Lower leg skin (tissue), 3 donors: ENCODE measurements around the gene HK1.

Source experiments
- POLR2A ChIP-seq, 2 donors: fragments of 450-650 bp; IDR thresholded peaks; one replicate each; pipeline ENCODE4 v1.6.1; 2016 to 2017; ENCODE audit warnings: antibody characterized with exemption in 2 of 2, mild to moderate bottlenecking in 1 of 2, moderate library complexity in 1 of 2
- TF ChIP-seq, protein P1 (sequence below), 3 donors: fragments of 450-650 bp; IDR thresholded peaks; one replicate each; pipeline ENCODE4 v1.5.1; 2016; ENCODE audit warnings: antibody characterized with exemption in 3 of 3, mild to moderate bottlenecking in 3 of 3, moderate library complexity in 2 of 3

DNA sequence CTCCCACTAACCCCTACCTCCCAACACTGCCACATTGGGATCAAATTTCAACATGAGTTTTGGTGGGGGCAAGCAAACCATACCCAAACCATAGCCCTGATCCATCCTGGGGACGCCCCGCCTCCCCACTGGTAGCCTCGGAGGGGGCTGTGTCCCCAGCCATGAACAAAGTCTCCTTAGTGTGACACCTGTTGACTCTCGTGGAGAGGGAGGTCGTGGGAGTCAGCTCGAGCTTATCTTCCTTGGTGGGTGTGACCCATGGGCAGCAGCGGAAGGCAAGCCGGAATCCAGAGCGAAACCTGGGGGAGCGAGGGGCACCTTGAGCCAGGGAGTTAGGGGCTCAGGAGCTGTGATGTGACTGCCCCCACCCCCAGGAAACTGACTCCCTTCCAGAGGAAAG lies 126.5 kb downstream of the HK1 start:
- TF ChIP-seq POLR2A (IDR thresholded peaks at IDR 0.05) = no peak
- TF ChIP-seq, protein P1, sequence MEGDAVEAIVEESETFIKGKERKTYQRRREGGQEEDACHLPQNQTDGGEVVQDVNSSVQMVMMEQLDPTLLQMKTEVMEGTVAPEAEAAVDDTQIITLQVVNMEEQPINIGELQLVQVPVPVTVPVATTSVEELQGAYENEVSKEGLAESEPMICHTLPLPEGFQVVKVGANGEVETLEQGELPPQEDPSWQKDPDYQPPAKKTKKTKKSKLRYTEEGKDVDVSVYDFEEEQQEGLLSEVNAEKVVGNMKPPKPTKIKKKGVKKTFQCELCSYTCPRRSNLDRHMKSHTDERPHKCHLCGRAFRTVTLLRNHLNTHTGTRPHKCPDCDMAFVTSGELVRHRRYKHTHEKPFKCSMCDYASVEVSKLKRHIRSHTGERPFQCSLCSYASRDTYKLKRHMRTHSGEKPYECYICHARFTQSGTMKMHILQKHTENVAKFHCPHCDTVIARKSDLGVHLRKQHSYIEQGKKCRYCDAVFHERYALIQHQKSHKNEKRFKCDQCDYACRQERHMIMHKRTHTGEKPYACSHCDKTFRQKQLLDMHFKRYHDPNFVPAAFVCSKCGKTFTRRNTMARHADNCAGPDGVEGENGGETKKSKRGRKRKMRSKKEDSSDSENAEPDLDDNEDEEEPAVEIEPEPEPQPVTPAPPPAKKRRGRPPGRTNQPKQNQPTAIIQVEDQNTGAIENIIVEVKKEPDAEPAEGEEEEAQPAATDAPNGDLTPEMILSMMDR (IDR thresholded peaks at IDR 0.05) = no peak
